8988T (cell line): ENCODE measurements around the gene B3GALT4.

Source experiments
- DNase-seq: peaks from one replicate; pipeline ENCODE4 v3.0.0; 2011

Gene B3GALT4

DNA sequence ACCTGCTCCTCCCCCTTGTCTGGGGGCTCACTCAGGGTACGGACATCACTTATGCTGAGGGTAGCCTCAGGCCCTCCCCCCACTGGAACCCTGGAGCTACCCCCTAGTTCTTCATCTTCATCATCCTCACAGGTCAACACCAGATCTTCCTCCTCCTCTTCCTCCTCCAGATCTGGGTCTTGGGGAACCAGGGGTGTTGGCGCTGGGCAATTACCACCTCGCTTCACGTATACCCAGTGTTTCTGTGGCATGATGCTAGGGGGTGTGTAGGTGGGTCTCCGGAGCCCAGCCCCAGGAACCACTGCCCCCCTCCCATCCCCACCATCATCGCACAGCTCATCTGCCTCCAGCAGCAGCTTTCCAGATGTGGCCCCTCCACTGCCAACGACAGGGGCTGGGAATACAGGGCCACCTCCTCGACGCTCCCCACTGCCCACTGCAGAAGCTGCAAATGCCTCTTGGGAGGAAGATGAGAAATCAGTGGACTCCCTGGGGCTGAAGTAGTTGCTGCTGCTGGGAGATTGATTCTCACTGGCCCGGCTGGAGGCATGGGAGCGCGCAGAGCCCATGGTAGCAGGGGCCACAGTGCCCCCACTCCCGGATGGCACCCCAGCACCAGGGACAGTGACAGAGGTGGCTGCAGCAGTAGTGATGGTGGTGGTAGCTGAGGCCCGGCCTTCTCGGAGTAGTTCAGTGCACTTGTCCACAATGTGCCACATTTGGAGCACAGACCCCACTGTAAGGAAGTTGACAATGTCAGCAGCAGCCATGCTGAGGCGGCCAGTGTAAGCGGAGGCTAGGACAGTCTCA, 39.1 kb downstream of the B3GALT4 start:
- DNase-seq = no peak

DNA sequence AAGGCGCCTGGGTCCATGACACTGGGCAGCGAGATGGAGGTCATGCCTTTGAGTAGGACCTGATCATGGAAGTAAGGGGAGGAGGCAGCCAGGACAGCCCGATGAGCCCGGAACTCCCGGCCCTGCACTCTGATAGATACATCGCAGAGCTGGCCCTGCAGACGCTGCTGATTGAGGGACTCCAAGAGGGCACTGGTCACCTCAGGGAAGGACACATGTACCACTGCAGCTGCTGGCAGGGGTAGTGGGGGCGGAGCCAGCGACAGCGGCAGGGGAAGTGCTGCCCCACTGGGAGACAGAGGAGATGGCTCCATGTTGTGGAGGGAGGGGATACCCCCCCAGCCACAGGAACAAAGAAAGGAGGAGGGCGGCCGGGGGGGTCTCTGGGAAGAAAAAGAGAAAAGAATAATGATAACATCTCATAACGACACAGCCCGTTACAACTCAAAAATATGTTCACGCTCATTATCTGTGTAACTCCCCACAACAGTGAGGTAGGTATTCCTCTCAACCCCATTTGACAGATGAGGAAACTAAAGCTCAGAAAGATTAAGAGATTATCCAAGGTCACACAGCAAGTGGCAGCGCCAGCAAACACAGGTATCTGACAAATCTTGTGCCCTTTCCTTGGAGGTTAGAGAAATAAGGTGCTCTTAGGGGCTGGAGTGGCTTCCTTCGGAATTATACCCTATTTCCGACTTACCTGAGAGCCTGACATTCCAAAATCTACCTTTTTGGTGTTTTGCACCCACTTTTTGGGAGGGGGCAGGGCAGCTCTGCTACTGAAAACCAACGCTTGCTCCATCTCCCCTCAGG, 39.9 kb downstream of the B3GALT4 start:
- DNase-seq = no peak

DNA sequence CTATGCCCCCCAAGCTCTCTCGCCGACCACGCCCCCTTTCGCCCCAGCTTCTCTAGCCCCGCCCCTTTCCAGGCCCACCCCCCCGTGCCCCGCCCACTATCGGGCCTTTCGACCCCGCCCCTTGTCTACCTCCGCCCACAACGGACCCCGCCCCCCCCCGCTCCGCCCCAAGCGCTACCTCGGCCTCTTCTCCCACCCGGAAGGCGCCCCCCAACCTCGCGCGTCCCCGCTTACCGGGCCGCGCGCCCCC, 40.4 kb downstream of the B3GALT4 start:
- no peak for DNase-seq

GRCh38 chr6:33317669-33318425, 40.9 kb downstream of the B3GALT4 start, which contains the start of gene ZBTB22:
Gene ZBTB22, minus strand, starts transcription at chr6:33317744. Its CDS starts 828 bp downstream, at chr6:33316916.
- peak; percentile 82 for DNase-seq

DNA sequence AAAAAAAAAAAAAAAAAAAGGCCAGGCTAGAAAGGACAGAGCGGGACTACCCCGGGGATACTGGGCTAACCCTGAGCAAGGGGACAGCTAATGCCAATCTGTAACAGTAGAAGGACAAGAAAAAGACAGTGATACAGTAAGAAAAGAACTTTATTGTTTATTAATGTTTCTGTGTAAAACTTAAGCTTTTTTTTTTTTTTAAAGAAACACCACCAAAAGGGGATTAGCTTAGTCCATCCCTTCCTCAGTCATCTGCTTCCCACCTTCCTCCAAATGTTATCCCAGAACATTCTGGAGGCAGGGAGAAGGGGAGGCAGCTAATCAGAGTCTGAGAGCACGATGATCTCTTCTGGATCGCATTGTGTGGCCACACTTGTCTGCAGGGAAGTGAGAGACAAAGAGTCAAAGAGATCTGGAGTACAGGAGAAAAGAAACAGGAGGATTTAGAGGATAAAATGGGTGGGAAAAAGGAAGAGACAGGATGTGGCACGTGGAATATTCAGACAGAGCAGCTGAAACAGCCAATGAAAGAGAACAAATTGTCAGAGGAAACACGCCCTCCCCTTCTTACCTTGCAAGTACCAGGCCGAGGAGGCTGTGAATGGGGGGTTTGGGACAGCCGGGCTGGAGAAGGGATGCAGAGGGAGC, 41.6 kb downstream of the B3GALT4 start:
- no peak for DNase-seq

DNA sequence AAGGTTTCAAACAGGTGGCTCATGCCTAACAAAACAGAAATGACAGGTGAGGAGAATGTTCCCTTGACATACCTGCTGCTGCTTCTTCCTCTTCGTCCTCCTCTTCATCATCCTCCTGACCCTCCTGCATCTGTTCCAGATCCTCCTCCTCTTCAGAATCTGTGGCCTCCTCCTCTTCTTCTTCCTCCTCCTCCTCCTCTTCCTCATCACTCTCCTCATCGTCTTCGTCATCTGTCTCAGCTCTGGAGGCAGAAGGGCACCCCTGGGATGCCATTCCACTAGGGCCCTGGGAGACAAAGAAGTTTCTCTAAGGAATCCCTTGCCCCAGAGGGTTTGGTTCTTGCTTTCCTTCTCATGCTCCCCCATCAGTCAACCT, 43.0 kb downstream of the B3GALT4 start:
- DNase-seq = no peak

GRCh38 chr6:33320315-33321181, 43.6 kb downstream of the B3GALT4 start:
- no peak for DNase-seq

- no peak for DNase-seq
Measured at GRCh38 chr6:33321227-33321626, 44.3 kb downstream of the B3GALT4 start.

- no peak for DNase-seq
Measured at GRCh38 chr6:33323623-33323948, 46.7 kb downstream of the B3GALT4 start.

DNA sequence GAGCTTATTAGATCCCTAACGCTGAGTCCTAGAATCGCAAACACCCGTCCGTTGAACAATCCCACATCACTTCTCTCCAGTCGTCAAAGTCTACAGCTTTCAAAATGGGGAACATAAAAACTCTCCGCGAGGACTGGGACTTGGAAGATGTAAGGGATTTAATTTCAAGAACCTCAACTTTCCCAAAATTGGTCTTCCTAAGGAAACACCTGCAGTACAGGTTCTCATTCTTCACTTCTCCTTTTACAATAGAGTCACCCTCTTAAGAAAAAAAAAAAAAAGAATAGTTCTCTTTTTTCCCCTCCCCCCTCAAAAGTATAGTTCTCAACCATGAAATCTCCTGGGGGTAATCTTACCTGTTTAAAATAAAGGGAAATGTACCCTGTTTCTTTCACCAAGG, 47.2 kb downstream of the B3GALT4 start:
- no peak for DNase-seq
